Neutrophil (primary cell): ENCODE measurements around the gene RUNX2.
A peak's percentile ranks its signal among the peaks of the same experiment; 100 is the strongest.

Experiments
- H3K27ac ChIP-seq: fragments of 200-600 bp; sonication (generic); 2 replicates; pipeline ENCODE4 v1.5.1; 2016; ENCODE audit warnings: mild to moderate bottlenecking, moderate library complexity
- H3K27me3 ChIP-seq: fragments of 200-600 bp; sonication (generic); 2 replicates; pipeline ENCODE4 v1.6.0; 2016; ENCODE audit warnings: mild to moderate bottlenecking
- H3K36me3 ChIP-seq: fragments of 200-600 bp; sonication (generic); 2 replicates; pipeline ENCODE4 v1.5.1; 2017
- H3K4me1 ChIP-seq, 2 experiments: fragments of 200-600 bp in 1 of 2; sonication (generic) in 1 of 2; 1 replicate in 1 of 2; 2 replicates in 1 of 2; pipeline versions ENCODE4 v1.5.1 to v1.6.1; 2013 to 2016; ENCODE audit warnings: low read depth in 1 of 2, low read length in 1 of 2, mild to moderate bottlenecking in 1 of 2, moderate library complexity in 1 of 2; ENCODE audit not compliant: control insufficient read depth in 1 of 2, insufficient read depth in 1 of 2
- H3K4me3 ChIP-seq, 2 experiments: fragments of 200-600 bp in 1 of 2; sonication (generic) in 1 of 2; 1 replicate in 1 of 2; 2 replicates in 1 of 2; pipeline ENCODE4 v1.5.1; 2013 to 2016; ENCODE audit warnings: low read depth in 1 of 2, low read length in 1 of 2, mild to moderate bottlenecking in 1 of 2, moderate library complexity in 1 of 2
- H3K9me3 ChIP-seq: fragments of 200-600 bp; sonication (generic); 2 replicates; pipeline ENCODE4 v1.5.1; 2016
- TF ChIP-seq, protein P1 (sequence below): fragments of 200-600 bp; sonication (generic); IDR thresholded peaks from 2 replicates; pipeline ENCODE4 v1.5.1; 2016; ENCODE audit warnings: antibody characterized with exemption

Gene RUNX2

DNA sequence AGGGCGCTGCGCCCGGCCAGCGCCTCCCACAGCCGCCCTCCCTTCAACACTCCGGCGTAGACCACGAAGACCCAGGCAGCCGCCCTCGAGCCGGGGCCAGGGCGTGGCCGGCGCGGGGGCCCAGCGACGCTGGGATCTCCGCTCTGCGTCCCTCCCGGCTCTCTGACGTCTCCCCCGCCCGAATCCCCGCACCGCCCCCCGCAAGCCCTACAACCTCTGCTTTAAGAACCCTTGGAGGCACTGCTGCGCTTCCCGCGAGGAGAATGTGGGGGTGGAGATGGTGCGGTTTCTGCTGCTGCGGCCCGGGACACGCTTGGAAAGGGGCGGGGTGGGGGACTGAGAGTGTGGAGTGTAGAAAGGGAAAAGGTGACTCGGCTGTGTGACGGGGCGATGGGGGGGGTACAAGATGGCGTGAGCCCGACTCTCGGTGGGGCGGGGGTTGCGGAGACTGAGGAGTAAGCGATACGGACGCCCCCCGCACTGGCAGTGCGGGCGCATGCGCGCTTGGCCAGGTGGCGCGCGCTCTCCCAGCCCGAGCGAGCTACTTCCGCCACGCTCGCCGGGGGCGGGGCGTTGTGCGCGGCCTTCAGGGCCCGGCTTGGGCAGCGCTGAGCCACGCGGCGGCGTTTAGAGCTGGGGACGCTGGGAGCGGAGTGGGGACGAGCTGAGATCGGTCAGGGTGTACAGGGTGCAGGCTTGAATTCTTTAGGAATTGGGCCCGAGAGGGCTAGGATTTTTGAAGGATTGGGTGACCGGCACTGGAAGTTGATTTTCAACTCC lies 49.6 kb downstream of the RUNX2 start, which contains the start of gene SUPT3H:
SUPT3H (minus strand) TSS at position 381 of the 780 bp plus-strand sequence.
- Histone ChIP-seq H3K27ac (peak within 1 kb of the TSS; percentile 85), H3K4me1 (peaks cover 15 to 17% of the 10 kb centered on the region in 2 experiments), H3K27me3 (no peaks in the 10 kb centered on the region), H3K36me3 (no peaks in the 10 kb centered on the region), H3K9me3 (no peaks in the 10 kb centered on the region), H3K4me3 (peak within 1 kb of the TSS; percentile 81 to 99)
- TF ChIP-seq, protein P1, sequence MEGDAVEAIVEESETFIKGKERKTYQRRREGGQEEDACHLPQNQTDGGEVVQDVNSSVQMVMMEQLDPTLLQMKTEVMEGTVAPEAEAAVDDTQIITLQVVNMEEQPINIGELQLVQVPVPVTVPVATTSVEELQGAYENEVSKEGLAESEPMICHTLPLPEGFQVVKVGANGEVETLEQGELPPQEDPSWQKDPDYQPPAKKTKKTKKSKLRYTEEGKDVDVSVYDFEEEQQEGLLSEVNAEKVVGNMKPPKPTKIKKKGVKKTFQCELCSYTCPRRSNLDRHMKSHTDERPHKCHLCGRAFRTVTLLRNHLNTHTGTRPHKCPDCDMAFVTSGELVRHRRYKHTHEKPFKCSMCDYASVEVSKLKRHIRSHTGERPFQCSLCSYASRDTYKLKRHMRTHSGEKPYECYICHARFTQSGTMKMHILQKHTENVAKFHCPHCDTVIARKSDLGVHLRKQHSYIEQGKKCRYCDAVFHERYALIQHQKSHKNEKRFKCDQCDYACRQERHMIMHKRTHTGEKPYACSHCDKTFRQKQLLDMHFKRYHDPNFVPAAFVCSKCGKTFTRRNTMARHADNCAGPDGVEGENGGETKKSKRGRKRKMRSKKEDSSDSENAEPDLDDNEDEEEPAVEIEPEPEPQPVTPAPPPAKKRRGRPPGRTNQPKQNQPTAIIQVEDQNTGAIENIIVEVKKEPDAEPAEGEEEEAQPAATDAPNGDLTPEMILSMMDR: peak; percentile 58

GRCh38 chr6:45378334-45378926 lies 50.3 kb downstream of the RUNX2 start:
- Histone ChIP-seq H3K9me3 (no peaks in the 10 kb centered on the region), H3K27me3 (no peaks in the 10 kb centered on the region), H3K27ac (peak overlapping the region; percentile 85), H3K4me1 (peaks cover 15 to 17% of the 10 kb centered on the region in 2 experiments), H3K36me3 (no peaks in the 10 kb centered on the region), H3K4me3 (peak overlapping the region; percentile 81 to 99)
- TF ChIP-seq, protein P1: no peak

DNA sequence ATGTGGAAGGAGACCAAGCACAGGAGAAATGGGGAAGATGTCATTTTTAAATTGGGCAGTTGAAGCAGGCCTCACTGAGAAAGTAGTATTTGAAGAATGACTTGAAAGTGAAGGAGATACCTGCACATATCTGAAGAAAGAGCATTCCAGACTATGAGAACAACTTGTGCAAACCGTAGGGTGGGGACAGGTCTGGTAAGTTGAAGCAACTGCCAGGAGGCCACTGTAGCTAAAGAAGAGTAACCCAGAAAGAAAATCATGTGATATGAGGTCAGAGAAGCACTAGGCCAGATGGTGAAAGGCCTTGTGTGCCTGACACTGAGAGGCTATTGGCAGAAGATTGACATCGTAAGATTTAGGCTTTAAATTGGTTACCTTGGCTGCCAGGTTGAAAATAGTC lies 54.3 kb downstream of the RUNX2 start:
- TF ChIP-seq, protein P1: no peak
- Histone ChIP-seq H3K36me3 (no peaks in the 10 kb centered on the region), H3K27me3 (no peaks in the 10 kb centered on the region), H3K4me3 (no peak overlapping the region), H3K27ac (no peak overlapping the region), H3K9me3 (no peaks in the 10 kb centered on the region), H3K4me1 (peaks cover 9 to 10% of the 10 kb centered on the region in 2 experiments)

GRCh38 chr6:45386501-45386900 lies 58.4 kb downstream of the RUNX2 start:
- Histone ChIP-seq H3K27me3 (no peaks in the 10 kb centered on the region), H3K36me3 (no peaks in the 10 kb centered on the region), H3K9me3 (no peaks in the 10 kb centered on the region), H3K27ac (no peak overlapping the region), H3K4me1 (no peaks in the 10 kb centered on the region), H3K4me3 (no peak overlapping the region)
- TF ChIP-seq, protein P1: no peak

- TF ChIP-seq, protein P1: no peak
- Histone ChIP-seq H3K27ac (no peak overlapping the region), H3K9me3 (no peaks in the 10 kb centered on the region), H3K4me1 (no peaks in the 10 kb centered on the region), H3K27me3 (no peaks in the 10 kb centered on the region), H3K4me3 (no peak overlapping the region), H3K36me3 (no peaks in the 10 kb centered on the region)
These were observed 59.1 kb downstream of the RUNX2 start for GRCh38 chr6:45387236-45387635.
